Parathyroid adenoma (tissue), 2 donors: ENCODE measurements around the gene DDX55.

Source experiments
- H2AFZ ChIP-seq: fragments of 300-600 bp; sonication (generic); one replicate; pipeline ENCODE4 v1.7.0; 2017; ENCODE audit warnings: antibody characterized with exemption, mild to moderate bottlenecking
- H3K27ac ChIP-seq: fragments of 300-600 bp; sonication (generic); one replicate; pipeline ENCODE4 v1.7.0; 2017
- H3K27me3 ChIP-seq: fragments of 300-600 bp; sonication (generic); one replicate; pipeline ENCODE4 v1.7.0; 2017; ENCODE audit warnings: low read length; ENCODE audit not compliant: control insufficient read depth, insufficient read depth
- H3K36me3 ChIP-seq: fragments of 300-600 bp; sonication (generic); one replicate; pipeline ENCODE4 v1.7.0; 2017; ENCODE audit warnings: low read length; ENCODE audit not compliant: control insufficient read depth, insufficient read depth
- H3K4me1 ChIP-seq: fragments of 300-600 bp; sonication (generic); one replicate; pipeline ENCODE4 v1.7.0; 2017; ENCODE audit warnings: control low read depth
- H3K4me2 ChIP-seq: fragments of 300-600 bp; sonication (generic); one replicate; pipeline ENCODE4 v1.7.0; 2017; ENCODE audit warnings: low read length
- H3K4me3 ChIP-seq: fragments of 300-600 bp; sonication (generic); one replicate; pipeline ENCODE4 v1.7.0; 2017; ENCODE audit warnings: low read depth, low read length
- H3K79me2 ChIP-seq: fragments of 300-600 bp; sonication (generic); one replicate; pipeline ENCODE4 v1.7.0; 2017; ENCODE audit warnings: control low read depth
- H3K9ac ChIP-seq: fragments of 300-600 bp; sonication (generic); one replicate; pipeline ENCODE4 v1.7.0; 2017; ENCODE audit warnings: mild to moderate bottlenecking
- H3K9me3 ChIP-seq: fragments of 300-600 bp; sonication (generic); one replicate; pipeline ENCODE4 v1.7.0; 2017; ENCODE audit warnings: low read length; ENCODE audit not compliant: control insufficient read depth
- CTCF ChIP-seq: fragments of 300-600 bp; sonication (generic); IDR thresholded peaks from one replicate; pipeline ENCODE4 v1.7.0; 2017; ENCODE audit warnings: antibody characterized with exemption, mild to moderate bottlenecking
- donor health status: primary hyperparathyroidism.

The DDX55 gene

GRCh38 chr12:123608182-123608581 lies 6.3 kb downstream of the DDX55 start:
- no peak for TF ChIP-seq CTCF

GRCh38 chr12:123614110-123614509 lies 12.2 kb downstream of the DDX55 start:
- H3K9me3 ChIP-seq: no peaks in the 10 kb centered on the region
- no peak overlapping the region for H3K4me2 ChIP-seq
- no peaks in the 10 kb centered on the region for H3K36me3 ChIP-seq
- no peaks in the 10 kb centered on the region for H3K27me3 ChIP-seq
- no peak for TF ChIP-seq CTCF
- no peak overlapping the region for H3K4me3 ChIP-seq
- H3K9ac ChIP-seq: no peak overlapping the region
- peaks cover 13% of the 10 kb centered on the region for H3K4me1 ChIP-seq
- H3K27ac ChIP-seq: no peak overlapping the region
- H2AFZ ChIP-seq: no peak overlapping the region
- no peaks in the 10 kb centered on the region for H3K79me2 ChIP-seq

More at GRCh38 chr12:123608182-123608581, 6.3 kb downstream of the DDX55 start:
- H3K4me1 ChIP-seq: no peaks in the 10 kb centered on the region
- no peaks in the 10 kb centered on the region for H3K27me3 ChIP-seq
- H3K79me2 ChIP-seq: peaks cover 9% of the 10 kb centered on the region
- H3K4me3 ChIP-seq: no peak overlapping the region
- H2AFZ ChIP-seq: no peak overlapping the region
- H3K36me3 ChIP-seq: no peaks in the 10 kb centered on the region
- H3K9ac ChIP-seq: no peak overlapping the region
- no peak overlapping the region for H3K27ac ChIP-seq
- H3K9me3 ChIP-seq: no peaks in the 10 kb centered on the region
- no peak overlapping the region for H3K4me2 ChIP-seq

- TF ChIP-seq CTCF: no peak
- Histone ChIP-seq H3K36me3 (no peaks in the 10 kb centered on the region), H3K27ac (peak overlapping the region; percentile 66)
These were observed 12.6 kb downstream of the DDX55 start for GRCh38 chr12:123614531-123614930.

GRCh38 chr12:123617144-123617543 lies 15.2 kb downstream of the DDX55 start:
- Histone ChIP-seq H3K27me3 (no peaks in the 10 kb centered on the region), H3K4me2 (no peak overlapping the region), H3K4me1 (peaks cover 13% of the 10 kb centered on the region), H3K9me3 (no peaks in the 10 kb centered on the region), H3K4me3 (no peak overlapping the region), H3K79me2 (no peaks in the 10 kb centered on the region), H3K27ac (no peak overlapping the region), H2AFZ (no peak overlapping the region), H3K36me3 (no peaks in the 10 kb centered on the region), H3K9ac (no peak overlapping the region)
- no peak for TF ChIP-seq CTCF

More at GRCh38 chr12:123614531-123614930, 12.6 kb downstream of the DDX55 start:
- no peaks in the 10 kb centered on the region for H3K9me3 ChIP-seq
- H3K9ac ChIP-seq: no peak overlapping the region
- no peak overlapping the region for H3K4me2 ChIP-seq
- H2AFZ ChIP-seq: no peak overlapping the region
- H3K27me3 ChIP-seq: no peaks in the 10 kb centered on the region
- H3K79me2 ChIP-seq: no peaks in the 10 kb centered on the region
- H3K4me3 ChIP-seq: no peak overlapping the region
- H3K4me1 ChIP-seq: peaks cover 13% of the 10 kb centered on the region

GRCh38 chr12:123617580-123617979 lies 15.7 kb downstream of the DDX55 start:
- H3K79me2 ChIP-seq: no peaks in the 10 kb centered on the region
- no peak overlapping the region for H2AFZ ChIP-seq
- peaks cover 13% of the 10 kb centered on the region for H3K4me1 ChIP-seq
- TF ChIP-seq CTCF: no peak
- no peaks in the 10 kb centered on the region for H3K36me3 ChIP-seq
- no peak overlapping the region for H3K4me2 ChIP-seq
- no peak overlapping the region for H3K9ac ChIP-seq
- H3K27ac ChIP-seq: no peak overlapping the region
- H3K27me3 ChIP-seq: no peaks in the 10 kb centered on the region
- H3K4me3 ChIP-seq: no peak overlapping the region
- no peaks in the 10 kb centered on the region for H3K9me3 ChIP-seq
